GM12891 (cell line): ENCODE results near the gene HOXD10.

ENCODE experiments used
- DNase-seq: peaks from one replicate; pipeline ENCODE4 v3.0.0; 2011; ENCODE audit warnings: low spot score; ENCODE audit not compliant: insufficient read length
- FAIRE-seq: peaks from 2 replicates; lab custom pipeline; 2011; peaks lifted over from hg19 to GRCh38; lab: Jason Lieb, UNC
- PAX5 ChIP-seq: IDR thresholded peaks from 2 replicates; pipeline ENCODE4 v1.6.1; 2011; ENCODE audit warnings: low read length, moderate library complexity, mild to moderate bottlenecking; ENCODE audit not compliant: insufficient read depth, severe bottlenecking
- POLR2A ChIP-seq: IDR thresholded peaks from 2 replicates; pipeline ENCODE4 v1.6.1; 2011; ENCODE audit warnings: low read depth, low read length, control low read depth
- POLR2AphosphoS5 ChIP-seq: IDR thresholded peaks from 2 replicates; pipeline ENCODE4 v1.6.1; 2011; ENCODE audit warnings: low read depth, low read length, control low read depth
- POU2F2 ChIP-seq: IDR thresholded peaks from 2 replicates; pipeline ENCODE4 v1.6.1; 2011; ENCODE audit warnings: low read depth, mild to moderate bottlenecking, control low read depth, low read length, moderate library complexity
- SPI1 ChIP-seq: IDR thresholded peaks from 2 replicates; pipeline ENCODE4 v1.6.1; 2011; ENCODE audit warnings: low read depth, low read length, control low read depth
- TAF1 ChIP-seq: IDR thresholded peaks from 2 replicates; pipeline ENCODE4 v1.6.1; 2011; ENCODE audit warnings: low read depth, low read length, control low read depth

HOXD10 gene

DNA sequence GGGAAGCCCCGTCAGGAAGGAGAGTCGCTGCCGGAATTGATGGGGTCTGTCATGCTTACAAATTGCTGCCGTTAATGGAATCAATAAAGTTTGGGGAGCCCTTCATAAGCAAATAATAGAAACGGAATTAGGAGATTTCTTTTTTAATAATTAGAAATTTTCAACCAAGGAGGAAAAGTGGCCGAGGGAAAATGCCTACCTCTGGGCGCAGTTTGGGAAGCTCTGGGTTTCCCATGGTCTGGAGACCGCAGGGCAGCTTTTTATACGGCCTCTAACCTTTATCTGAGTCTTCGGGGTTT, 34.1 kb upstream of the HOXD10 start:
- FAIRE-seq (no peak), DNase-seq (no peak)
- TF ChIP-seq SPI1 (no peak), POLR2AphosphoS5 (no peak), TAF1 (no peak), PAX5 (no peak), POU2F2 (no peak), POLR2A (no peak)

DNA sequence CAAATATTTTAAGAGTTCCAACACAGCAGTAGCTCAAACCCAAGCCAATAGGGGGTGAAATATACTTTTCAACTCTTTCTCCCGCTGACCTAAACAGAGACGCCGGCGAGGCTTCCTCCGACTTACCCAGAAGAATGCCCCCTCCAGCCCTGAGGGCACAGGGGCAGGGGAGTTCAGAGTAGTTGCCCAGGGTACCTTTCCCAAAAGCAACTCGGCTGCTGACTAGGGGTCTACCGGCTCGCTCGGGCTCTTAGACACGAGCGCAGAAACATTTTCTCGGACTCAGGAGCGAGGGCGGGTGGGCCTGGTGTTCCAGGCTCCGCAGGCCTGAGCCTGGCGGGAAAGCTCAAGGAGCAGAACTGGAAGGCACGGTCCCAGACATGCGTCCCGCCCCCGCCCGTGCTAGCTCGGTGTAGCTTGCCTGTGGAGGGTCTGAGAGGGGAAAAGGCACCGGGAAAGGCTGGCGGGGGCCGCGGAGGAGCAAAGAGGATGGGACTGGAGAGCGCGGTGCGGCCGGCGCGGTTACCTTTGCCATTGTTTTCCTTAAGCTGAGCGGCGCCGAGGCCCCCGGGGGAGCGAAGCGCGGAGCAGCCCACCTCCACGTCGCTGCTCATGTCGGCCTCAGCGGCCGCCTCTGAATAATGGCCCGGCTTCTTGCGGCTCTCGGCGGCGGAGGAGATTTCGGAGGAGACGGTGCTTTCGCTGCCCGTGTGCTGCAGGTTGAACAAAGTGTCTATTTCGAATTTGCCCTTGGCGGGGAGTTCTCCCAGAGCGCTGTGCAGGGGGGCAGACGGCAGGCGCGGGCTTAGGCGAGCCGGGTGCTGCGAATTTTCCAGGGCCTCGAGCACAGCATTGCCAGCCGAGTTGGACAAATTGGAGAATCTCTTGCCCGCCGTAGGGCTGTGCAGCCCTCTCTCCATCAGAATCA, 33.5 kb upstream of the HOXD10 start:
- TF ChIP-seq POLR2A, result no peak
- TF ChIP-seq POU2F2, result no peak
- TF ChIP-seq POLR2AphosphoS5, result no peak
- TF ChIP-seq TAF1, result no peak
- no peak for TF ChIP-seq SPI1
- no peak for TF ChIP-seq PAX5
- FAIRE-seq, result no peak

DNA sequence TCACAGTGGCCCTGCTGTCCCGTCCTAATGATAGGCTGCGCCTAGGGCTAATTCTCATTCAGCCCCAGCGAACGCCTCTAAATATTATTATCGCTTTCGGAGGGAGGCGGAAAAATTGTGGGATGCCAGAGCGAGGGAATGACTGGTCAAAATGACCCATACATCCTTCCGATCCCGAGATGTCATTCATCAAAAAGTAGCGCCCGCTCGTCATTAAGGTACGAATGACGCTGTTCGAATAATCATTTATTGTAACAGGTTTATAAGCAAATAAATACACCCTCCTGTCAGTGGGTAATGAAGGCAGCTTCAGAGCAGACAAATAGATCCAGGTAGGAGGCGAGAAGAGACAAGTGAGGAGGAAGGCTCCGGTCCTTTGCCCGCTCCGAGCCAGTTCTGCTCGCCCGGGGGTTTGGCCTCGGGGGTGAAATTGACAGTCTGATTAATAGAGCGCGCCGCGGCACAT, 32.7 kb upstream of the HOXD10 start, which contains the start of gene EVX2:
EVX2 (minus strand) TSS at position 167 of the 466 bp plus-strand sequence. CDS start 186 bp downstream, outside the sequence.
- no peak for DNase-seq
- FAIRE-seq, result no peak
- no peak for TF ChIP-seq PAX5
- no peak for TF ChIP-seq POLR2A
- TF ChIP-seq TAF1, result no peak
- no peak for TF ChIP-seq POU2F2
- no peak for TF ChIP-seq POLR2AphosphoS5
- no peak for TF ChIP-seq SPI1

More for the DNA sequence above, 33.5 kb upstream of the HOXD10 start:
- no peak for DNase-seq

DNA sequence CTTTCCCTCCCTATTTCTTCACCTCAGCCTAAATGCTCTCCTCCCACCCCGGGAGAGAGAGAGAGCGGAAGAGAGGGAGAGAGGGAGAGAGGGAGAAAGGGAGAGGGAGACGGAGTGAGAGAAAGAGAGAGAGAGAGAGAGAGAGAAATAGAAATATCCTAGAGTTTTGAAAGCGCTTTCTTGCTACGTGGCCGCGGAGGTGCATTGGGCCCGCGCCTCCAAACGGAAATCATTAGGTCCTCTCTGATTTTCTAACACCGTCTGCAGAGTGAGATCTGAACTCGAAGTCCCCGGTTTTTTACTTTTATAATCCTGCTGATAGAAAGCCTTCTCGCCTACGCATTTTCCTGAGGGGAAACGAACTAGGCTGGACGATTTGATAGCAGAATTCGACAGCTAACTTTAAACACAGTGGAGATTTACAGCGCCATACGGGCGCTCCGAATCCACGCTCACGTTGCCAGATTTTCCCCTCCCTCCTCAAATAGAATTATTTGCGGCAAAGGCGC, 31.9 kb upstream of the HOXD10 start:
- FAIRE-seq, result no peak

DNA sequence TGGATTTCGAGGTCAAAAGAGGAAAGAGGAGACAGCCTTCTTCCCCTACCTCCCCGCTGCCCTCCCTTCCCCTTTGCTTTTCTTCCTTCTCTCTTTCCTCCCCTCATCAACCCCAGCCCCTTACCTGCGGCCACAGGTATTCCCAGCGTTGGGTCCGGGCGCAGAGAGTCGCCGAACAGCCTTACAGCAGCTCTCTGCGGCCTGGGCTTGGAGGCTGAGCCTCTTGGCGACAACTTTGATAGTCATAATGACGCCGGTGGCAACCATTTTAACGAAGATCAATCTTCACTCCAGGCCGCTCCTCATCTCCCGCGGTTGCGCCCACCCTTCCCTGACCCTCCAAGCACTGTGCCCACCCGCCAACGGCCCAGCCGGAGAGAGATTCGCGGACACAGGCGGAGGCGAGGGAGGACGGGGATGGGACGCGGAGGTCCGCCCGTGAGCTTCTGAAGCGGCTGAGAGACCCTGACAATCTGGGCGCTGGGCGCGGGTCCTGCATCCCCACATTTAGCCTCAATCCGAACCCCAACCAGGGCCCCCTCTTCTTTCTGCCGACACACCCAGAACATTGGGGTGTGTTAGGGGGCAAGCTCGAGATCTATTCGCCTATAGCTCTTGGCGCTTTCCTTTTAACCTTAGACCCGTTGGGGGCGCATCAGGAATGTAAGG, 31.3 kb upstream of the HOXD10 start:
- TF ChIP-seq POLR2AphosphoS5, result no peak
- no peak for TF ChIP-seq POU2F2
- no peak for TF ChIP-seq PAX5
- no peak for TF ChIP-seq SPI1
- TF ChIP-seq TAF1, result no peak
- no peak for TF ChIP-seq POLR2A
- DNase-seq, result no peak
- FAIRE-seq, result no peak

More for the DNA sequence above, 31.9 kb upstream of the HOXD10 start:
- no peak for TF ChIP-seq POU2F2
- no peak for TF ChIP-seq SPI1
- DNase-seq, result no peak

DNA sequence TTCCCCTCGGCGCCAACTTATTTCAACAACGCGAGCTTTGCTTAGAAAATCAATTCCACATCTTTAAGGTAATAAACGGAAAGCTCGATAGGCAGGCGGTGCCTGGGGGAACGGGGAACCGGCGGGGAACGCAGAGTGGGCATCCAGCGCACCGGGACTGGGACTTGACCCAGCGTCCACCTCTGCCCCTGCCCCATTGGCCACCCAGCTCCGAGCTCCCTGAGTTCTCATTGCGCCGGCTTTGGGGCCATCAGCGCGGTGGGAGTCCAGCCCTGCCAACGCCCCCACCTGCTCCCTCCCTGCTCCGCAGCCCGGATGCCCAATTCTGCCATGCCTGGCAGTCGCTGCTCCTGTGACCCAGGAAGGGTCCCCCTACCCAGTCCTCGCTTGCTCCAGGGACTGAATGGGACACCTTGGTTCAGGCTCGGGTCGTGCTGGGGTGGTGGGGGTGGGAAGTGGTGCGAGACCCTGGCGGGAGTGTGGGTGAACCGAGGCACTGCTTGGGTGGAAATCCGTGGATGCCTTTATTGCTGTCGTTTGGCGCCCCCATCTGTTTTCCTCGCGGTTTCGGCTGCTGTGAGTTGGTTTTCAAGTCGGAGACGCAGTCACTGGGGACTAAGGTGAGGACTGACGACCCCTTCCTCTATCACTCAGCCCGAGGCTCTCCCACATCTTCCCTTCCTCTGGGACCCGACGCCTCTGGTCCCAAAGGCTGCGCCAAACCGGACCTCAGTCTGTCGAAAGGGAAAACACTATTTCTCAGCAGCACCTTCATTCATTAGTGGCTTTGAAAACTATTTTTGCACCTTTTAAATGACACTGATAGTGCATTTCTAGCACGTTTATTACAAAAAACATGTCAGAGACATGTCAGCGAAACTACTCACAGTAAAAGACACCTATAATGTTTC, 30.5 kb upstream of the HOXD10 start:
- FAIRE-seq (no peak), DNase-seq (no peak)
- TF ChIP-seq TAF1 (no peak), SPI1 (no peak), POLR2A (no peak), PAX5 (no peak), POLR2AphosphoS5 (no peak), POU2F2 (no peak)

DNA sequence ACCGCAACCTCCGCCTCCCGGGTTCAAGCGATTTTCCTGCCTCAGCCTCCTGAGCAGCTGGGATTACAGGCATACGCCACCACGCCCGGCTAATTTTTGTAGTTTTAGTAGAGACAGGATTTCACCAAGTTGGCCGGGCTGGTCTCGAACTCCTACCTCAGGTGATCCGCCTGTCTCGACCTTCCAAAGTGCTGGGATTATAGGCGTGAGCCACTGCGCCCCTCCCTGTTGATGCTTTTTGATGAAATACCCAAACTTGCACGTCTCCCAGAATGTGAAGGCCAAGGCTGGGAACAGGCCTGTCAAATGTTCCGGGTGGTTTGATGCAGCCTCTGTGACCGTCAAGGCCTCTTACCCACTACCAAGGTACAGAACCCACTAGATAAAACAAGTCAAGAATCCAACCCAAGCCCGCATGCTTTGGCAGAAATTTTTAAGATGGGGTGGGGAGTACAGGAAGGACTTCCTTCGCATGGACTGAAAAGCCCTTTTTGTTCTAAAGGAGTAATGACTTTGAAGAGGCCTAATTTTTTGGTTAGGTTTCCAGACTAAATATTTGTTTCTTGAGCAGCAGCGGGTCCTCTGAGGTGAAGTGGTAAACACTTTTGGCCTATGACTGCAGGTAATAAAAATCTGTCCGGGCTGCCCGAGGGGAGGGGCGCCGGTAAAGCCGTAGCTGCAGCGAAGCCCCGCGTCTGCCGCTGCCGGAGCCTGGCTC, 29.1 kb upstream of the HOXD10 start:
- FAIRE-seq (no peak), DNase-seq (no peak)

More for the DNA sequence above, 29.1 kb upstream of the HOXD10 start:
- TF ChIP-seq POLR2A (no peak), POLR2AphosphoS5 (no peak), PAX5 (no peak), POU2F2 (no peak), SPI1 (no peak), TAF1 (no peak)
